RWPE1 (cell line): ENCODE results near the gene TBCE.
A peak's percentile ranks its signal among the peaks of the same experiment; 100 is the strongest.
"Not testable (repeated sequence)": the region's sequence is repeated elsewhere in the genome, so short reads cannot be mapped to it uniquely, and the experiment has no call there.

Experiments
- CTCF ChIA-PET: fragments of 350-600 bp; sonication (Branson Sonifier 250); formaldehyde crosslinking; extraction: SDS; loops from one replicate; lab custom pipeline; 2021; lab: Yijun Ruan, JAX
- POLR2A ChIA-PET: fragments of 400-600 bp; formaldehyde crosslinking; extraction: SDS; loops from one replicate; lab custom pipeline; 2020; ENCODE audit warnings: antibody characterized with exemption; ENCODE audit not compliant: low non-redundant PET; lab: Yijun Ruan, JAX
- DNase-seq: peaks from one replicate; pipeline ENCODE4 v3.0.0; 2012; ENCODE audit warnings: low spot score
- H3K27ac ChIP-seq: fragments of 450-650 bp; 2 replicates; pipeline ENCODE4 v1.5.1; 2017
- CTCF ChIP-seq: fragments of 450-650 bp; conservative IDR thresholded peaks from 2 replicates; pipeline ENCODE4 v1.5.1; 2017; ENCODE audit warnings: low read depth, mild to moderate bottlenecking

Gene TBCE

GRCh38 chr1:235366286-235366685 is 941 bp upstream of the TBCE start:
- TF ChIP-seq CTCF = no peak
- no peak for DNase-seq
- CTCF ChIA-PET = interaction anchor here (0.6 to 1.3 kb wide), 2 partner anchors 44 to 49 kb away, joined by 3 to 4 read pairs; no protein-coding TSS in a partner anchor
- POLR2A ChIA-PET = no interaction called here
- no peak overlapping the region for H3K27ac ChIP-seq

GRCh38 chr1:235368428-235368827 is 1.2 kb downstream of the TBCE start:
- ChIA-PET POLR2A (no interaction called here), CTCF (no interaction called here)
- no peak for TF ChIP-seq CTCF
- no peak for DNase-seq
- peak overlapping the region; percentile 92 for H3K27ac ChIP-seq

GRCh38 chr1:235369802-235370201 is 2.6 kb downstream of the TBCE start:
- no peak for DNase-seq
- CTCF ChIA-PET = no interaction called here
- TF ChIP-seq CTCF = no peak
- H3K27ac ChIP-seq = 0 out of 2 replicates have a peak overlapping the region, but pooled peaks have one; percentile 24
- POLR2A ChIA-PET = no interaction called here

- ChIA-PET POLR2A (no interaction called here), CTCF (no interaction called here)
- no peak overlapping the region for H3K27ac ChIP-seq
- TF ChIP-seq CTCF = no peak
- no peak for DNase-seq
Measured at GRCh38 chr1:235375919-235376605, 8.8 kb downstream of the TBCE start.

GRCh38 chr1:235378134-235378735 is 11.0 kb downstream of the TBCE start:
- DNase-seq, CTCF ChIA-PET, POLR2A ChIA-PET: not testable (repeated sequence)
- peak overlapping the region; percentile 26 for H3K27ac ChIP-seq

GRCh38 chr1:235381955-235382739 is 14.9 kb downstream of the TBCE start:
- POLR2A ChIA-PET, DNase-seq, H3K27ac ChIP-seq, CTCF ChIA-PET: not testable (repeated sequence)

- CTCF ChIA-PET, H3K27ac ChIP-seq, POLR2A ChIA-PET, DNase-seq: not testable (repeated sequence)
Measured at GRCh38 chr1:235385633-235386032, 18.4 kb downstream of the TBCE start.
